ENCODE data around the gene CRHR2.

Gene CRHR2

DNA sequence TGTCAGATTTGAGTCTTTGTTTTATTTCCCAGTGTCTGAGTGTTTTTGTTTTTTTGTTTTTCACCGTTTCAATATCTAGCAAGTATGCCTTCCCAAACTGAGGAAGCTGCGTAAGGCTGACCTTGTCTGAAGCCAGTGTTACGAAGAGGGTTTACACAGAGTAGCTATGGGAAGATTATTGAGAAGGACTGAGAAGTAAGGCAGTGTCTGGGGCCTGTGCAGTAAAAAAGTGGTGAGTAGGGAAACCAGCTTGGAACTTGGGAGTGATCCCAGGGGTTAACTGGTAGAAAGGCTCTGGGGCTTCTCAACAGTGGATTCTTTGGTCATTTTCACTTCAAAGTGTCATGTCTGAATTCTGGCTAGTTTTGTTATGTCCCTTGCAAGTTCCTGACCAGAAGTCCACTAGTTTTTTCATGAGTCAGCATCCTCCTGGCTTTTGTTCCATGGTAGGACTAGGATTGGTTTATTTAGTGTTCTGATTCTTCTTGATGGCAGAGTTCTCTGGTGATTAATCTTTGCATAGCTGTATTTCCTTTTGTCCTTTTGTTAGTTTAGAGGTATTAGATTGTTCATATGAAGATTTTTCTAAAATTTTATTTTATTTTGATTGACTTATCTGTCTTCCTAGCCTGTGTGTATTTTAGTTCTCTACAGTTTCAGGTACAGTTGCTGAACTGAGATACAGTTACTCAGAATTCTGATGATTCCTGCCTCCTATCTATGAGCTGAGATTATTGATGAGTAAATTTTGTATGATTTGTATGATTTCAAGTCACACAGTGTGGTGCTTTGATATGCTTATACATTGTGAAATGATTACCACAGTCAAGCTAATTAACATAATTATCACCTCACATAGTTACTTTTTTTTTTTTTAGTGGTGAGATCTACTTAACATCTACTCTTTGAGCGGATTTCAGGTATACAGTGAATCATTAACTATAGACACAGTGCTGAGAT lies 68.6 kb downstream of the CRHR2 start:
- no peak for DNase-seq

DNA sequence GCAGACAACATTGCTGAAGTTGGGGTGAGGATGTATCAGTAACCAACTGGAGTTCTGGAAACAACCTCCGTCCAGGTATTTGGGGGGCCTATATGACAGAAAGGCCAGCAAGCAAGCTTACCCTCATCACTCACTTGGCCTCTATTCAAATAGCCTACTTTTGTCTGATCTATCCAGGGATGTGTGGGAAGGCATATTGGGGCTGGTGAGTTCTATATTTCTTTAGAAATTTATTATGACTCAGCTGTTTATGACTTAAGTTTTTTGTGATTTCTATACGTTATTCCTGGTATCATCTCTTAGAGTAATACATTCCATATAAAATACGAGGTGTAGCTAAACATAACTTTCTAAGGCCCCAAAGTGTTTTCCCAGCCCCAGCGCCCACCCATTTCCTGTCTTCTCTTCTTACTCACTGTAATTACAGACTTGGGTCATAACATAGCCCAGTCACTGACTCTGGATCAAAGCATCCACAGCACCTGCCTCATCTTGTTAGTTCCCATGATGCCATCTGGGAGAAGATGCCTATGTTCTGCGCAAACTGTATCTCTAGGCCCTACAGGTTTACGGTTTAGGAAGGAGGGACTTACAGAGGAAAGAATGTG lies 69.5 kb downstream of the CRHR2 start:
- no peak for DNase-seq

DNA sequence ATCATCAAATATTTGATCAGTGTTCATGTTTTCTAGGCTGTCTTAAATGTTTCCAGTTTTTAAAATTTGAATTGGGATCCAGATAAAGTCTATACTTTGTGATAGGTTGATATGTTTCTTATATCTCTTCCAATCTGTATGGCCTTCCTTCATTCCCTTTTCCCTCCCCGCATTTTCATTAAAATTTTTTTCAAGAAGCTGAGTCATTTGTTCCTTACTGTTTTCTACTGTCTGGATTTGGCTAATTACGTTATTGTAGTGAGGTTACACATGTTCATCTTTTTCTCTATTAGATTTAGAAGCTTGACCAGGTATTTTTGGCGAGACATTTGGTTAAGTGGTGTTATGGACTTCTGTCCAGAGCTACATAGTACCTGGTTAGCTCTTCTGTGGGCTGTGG lies 76.4 kb downstream of the CRHR2 start:
- DNase-seq = no peak

GRCh38 chr7:30604901-30605300 lies 77.4 kb downstream of the CRHR2 start:
- no peak for DNase-seq
